ENCODE results near the gene SLC16A10.
A peak's percentile ranks its signal among the peaks of the same experiment; 100 is the strongest.

SLC16A10 gene

DNA sequence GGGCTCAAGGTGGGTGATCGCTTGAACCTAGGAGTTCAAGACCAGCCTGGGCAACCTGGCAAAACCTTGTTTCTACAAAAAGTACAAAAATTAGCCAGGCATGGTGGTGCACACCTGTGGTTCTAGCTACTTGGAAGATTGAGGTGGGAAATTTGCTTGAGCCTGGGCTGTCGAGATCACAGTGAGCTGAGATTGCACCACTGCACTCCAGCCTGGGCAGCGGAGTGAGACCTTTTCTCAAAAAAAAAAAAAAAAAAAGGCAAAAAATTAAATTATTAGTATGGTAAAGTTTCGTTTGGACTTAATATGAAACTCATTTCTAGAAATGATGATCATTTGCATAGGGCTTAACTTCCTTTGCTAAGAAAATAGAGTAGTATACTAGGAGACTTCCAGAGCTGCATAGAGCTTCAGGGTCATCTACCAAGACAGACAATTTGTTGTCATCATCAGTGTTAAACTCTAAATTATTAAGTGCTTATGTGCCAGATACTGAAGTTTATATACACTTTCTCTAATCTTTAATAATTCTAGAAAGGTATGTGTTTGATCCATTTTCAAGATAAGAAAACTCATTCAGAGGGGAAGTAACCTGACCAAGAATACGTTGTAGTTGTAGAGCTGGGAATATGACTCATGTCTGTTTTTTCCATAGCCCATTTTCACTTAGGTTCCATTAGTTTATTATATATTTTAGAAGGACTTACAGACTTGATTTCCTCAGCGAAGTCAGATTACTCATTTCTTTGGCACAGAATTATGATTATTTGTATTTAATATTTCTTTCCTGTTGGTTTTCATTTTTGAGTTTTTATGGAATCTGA lies 84.5 kb downstream of the SLC16A10 start:
- TF ChIP-seq POLR2AphosphoS5 (IDR thresholded peaks at IDR 0.05; ENCODE audit: borderline replicate concordance, low read depth, low read length) (no peak), EZH2 (IDR thresholded peaks at IDR 0.05) (no peak), FOXP2 (optimal IDR thresholded peaks at IDR 0.05; ENCODE audit: control extremely low read depth, extremely low read length, insufficient read depth) (no peak)
- Histone ChIP-seq H3K27ac (no peak overlapping the region), H3K4me3 (no peak overlapping the region), H3K36me3 (ENCODE audit: insufficient read depth, low read length) (no peaks in the 10 kb centered on the region), H3K9me3 (ENCODE audit: low read depth, low read length) (no peaks in the 10 kb centered on the region), H3K9ac (ENCODE audit: insufficient read length) (no peak overlapping the region)
- no peak for DNase-seq (ENCODE audit: low read depth, low spot score)

DNA sequence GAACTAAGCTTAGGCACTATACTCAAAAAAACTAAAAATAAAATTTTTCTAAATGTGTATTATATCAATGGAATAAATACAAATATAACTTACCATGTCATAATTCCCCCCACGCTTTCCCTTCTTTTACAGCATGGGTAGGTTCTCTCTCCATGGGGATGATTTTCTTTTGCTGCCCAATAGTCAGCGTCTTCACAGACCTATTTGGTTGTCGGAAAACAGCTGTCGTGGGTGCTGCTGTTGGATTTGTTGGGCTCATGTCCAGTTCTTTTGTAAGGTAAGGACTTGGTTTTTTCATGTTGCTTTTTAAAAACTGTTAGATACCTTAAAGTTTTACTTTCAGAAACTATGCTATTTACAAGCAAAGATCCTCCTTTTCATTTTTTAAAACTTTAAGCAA lies 85.3 kb downstream of the SLC16A10 start:
- no peak overlapping the region for H3K27ac ChIP-seq
- H3K4me3 ChIP-seq: no peak overlapping the region
- no peak for DNase-seq (ENCODE audit: low read depth, low spot score)
- TF ChIP-seq EZH2 (IDR thresholded peaks at IDR 0.05) (no peak), FOXP2 (optimal IDR thresholded peaks at IDR 0.05; ENCODE audit: control extremely low read depth, extremely low read length, insufficient read depth) (no peak), POLR2AphosphoS5 (IDR thresholded peaks at IDR 0.05; ENCODE audit: borderline replicate concordance, low read depth, low read length) (no peak)
- H3K9me3 ChIP-seq (ENCODE audit: low read depth, low read length): no peaks in the 10 kb centered on the region
- H3K36me3 ChIP-seq (ENCODE audit: insufficient read depth, low read length): no peaks in the 10 kb centered on the region
- no peak overlapping the region for H3K9ac ChIP-seq (ENCODE audit: insufficient read length)

DNA sequence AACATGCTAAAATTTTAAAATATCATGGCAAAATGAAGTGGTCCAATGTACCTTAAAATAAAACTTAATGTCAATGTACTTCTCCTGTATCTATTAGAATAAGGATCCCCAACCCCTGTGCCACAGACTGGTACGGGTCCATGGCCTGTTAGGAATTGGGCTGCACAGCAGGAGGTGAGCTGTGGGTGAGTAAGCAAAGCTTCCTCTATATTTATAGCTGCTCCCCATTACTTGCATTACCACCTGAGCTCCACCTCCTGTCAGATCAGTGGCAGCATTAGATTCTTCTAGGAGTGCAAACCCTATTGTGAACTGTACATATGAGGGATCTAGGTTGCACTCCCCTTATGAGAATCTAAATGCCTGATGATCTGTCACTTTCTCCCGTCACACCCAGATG lies 86.0 kb downstream of the SLC16A10 start:
- no peak for DNase-seq (ENCODE audit: low read depth, low spot score)
- TF ChIP-seq EZH2 (IDR thresholded peaks at IDR 0.05) (no peak), POLR2AphosphoS5 (IDR thresholded peaks at IDR 0.05; ENCODE audit: borderline replicate concordance, low read depth, low read length) (no peak), FOXP2 (optimal IDR thresholded peaks at IDR 0.05; ENCODE audit: control extremely low read depth, extremely low read length, insufficient read depth) (no peak)
- no peak overlapping the region for H3K9ac ChIP-seq (ENCODE audit: insufficient read length)

DNA sequence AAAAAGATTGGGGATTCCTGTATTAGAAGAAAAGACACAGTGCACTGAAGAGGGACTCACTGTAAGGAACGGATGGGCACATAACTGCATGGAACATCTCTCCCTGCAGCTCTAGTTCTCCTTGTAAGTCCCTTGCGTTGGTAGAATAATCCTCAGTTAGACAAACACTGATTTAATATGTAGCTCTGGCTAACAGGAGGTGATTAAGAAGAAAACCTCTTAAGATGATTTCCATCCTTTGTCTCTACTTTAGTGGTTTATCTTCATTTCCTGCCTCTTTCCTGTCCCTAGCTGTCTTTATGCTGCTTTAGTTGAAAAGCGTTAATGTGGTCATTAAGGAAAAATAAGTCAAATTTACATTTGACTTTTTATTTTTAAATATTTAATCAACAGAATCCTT lies 86.6 kb downstream of the SLC16A10 start:
- Histone ChIP-seq H3K9ac (ENCODE audit: insufficient read length) (no peak overlapping the region), H3K27ac (no peak overlapping the region), H3K4me3 (no peak overlapping the region), H3K36me3 (ENCODE audit: insufficient read depth, low read length) (no peaks in the 10 kb centered on the region), H3K9me3 (ENCODE audit: low read depth, low read length) (no peaks in the 10 kb centered on the region)
- no peak for TF ChIP-seq EZH2 (IDR thresholded peaks at IDR 0.05)
- TF ChIP-seq FOXP2 (optimal IDR thresholded peaks at IDR 0.05; ENCODE audit: control extremely low read depth, extremely low read length, insufficient read depth): no peak
- peak; percentile 55 for DNase-seq (ENCODE audit: low read depth, low spot score)

More for the DNA sequence above, 86.0 kb downstream of the SLC16A10 start:
- Histone ChIP-seq H3K4me3 (no peak overlapping the region), H3K27ac (no peak overlapping the region), H3K9me3 (ENCODE audit: low read depth, low read length) (no peaks in the 10 kb centered on the region), H3K36me3 (ENCODE audit: insufficient read depth, low read length) (no peaks in the 10 kb centered on the region)

DNA sequence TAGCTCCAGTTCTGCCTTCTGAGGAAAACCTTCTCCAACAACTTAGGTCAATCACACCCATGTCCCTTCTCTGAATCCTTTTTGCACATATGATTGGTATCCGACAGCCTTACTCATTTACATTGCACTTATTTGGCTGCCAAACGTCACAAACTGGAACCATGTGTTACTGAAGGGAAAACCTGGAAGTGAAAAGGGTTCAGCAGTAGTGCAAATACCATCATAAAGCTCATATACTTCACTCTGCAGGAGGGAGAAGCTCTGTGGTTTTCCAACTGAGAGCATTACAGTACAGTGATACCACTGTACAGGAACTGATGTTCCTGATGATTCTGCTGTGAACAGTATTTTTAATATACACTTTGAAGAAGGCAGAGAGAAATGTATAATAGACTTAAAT lies 87.8 kb downstream of the SLC16A10 start:
- no peak; the same call in 1 of the 2 replicates for TF ChIP-seq POLR2AphosphoS5 (IDR thresholded peaks at IDR 0.05; ENCODE audit: borderline replicate concordance, low read depth, low read length)
- TF ChIP-seq EZH2 (IDR thresholded peaks at IDR 0.05): no peak
- no peak for TF ChIP-seq FOXP2 (optimal IDR thresholded peaks at IDR 0.05; ENCODE audit: control extremely low read depth, extremely low read length, insufficient read depth)
- H3K36me3 ChIP-seq (ENCODE audit: insufficient read depth, low read length): no peaks in the 10 kb centered on the region
- H3K9me3 ChIP-seq (ENCODE audit: low read depth, low read length): no peaks in the 10 kb centered on the region
- no peak overlapping the region for H3K9ac ChIP-seq (ENCODE audit: insufficient read length)
- H3K4me3 ChIP-seq: peak overlapping the region; percentile 17; the same call in 1 of the 2 replicates
- DNase-seq (ENCODE audit: low read depth, low spot score): peak; percentile 82
- H3K27ac ChIP-seq: no peak overlapping the region

DNA sequence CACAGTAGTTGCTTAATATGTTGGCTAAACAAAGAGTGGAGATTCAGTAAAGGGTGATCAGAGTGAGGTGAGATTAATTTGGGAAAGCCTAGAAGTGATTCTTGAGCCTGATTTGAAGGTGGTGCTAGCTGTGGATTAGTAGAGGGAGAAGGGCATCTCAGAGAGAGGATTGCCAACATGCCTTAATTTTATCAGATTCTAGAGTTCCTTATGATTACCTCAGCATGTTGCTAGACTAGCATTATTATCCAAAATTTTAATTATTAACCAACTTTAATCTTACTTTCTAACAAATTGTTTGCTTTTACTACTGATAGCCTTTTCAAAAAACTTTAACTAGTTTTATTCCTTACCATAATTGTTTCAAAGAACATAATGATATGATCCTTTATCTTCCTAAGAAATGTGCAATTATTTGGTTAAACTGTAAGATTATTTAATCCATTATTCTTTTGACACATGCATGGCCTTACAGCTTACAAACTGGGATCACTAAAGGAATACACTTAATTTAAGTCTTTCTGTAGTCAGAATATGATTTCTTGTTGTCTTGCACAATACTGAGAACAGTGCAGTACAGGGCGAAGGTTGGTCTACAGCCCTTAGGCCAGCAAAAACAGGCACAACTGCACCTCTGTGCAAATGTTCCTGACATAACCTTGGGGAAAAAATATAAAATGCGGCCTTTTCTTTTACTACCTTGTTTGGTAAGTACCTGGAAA lies 88.9 kb downstream of the SLC16A10 start:
- no peak overlapping the region for H3K9ac ChIP-seq (ENCODE audit: insufficient read length)
- no peak for DNase-seq (ENCODE audit: low read depth, low spot score)
- TF ChIP-seq POLR2AphosphoS5 (IDR thresholded peaks at IDR 0.05; ENCODE audit: borderline replicate concordance, low read depth, low read length): no peak
- no peak for TF ChIP-seq FOXP2 (optimal IDR thresholded peaks at IDR 0.05; ENCODE audit: control extremely low read depth, extremely low read length, insufficient read depth)
- no peak for TF ChIP-seq EZH2 (IDR thresholded peaks at IDR 0.05)
- H3K27ac ChIP-seq: no peak overlapping the region
- H3K9me3 ChIP-seq (ENCODE audit: low read depth, low read length): no peaks in the 10 kb centered on the region
- H3K4me3 ChIP-seq: no peak overlapping the region
- no peaks in the 10 kb centered on the region for H3K36me3 ChIP-seq (ENCODE audit: insufficient read depth, low read length)

DNA sequence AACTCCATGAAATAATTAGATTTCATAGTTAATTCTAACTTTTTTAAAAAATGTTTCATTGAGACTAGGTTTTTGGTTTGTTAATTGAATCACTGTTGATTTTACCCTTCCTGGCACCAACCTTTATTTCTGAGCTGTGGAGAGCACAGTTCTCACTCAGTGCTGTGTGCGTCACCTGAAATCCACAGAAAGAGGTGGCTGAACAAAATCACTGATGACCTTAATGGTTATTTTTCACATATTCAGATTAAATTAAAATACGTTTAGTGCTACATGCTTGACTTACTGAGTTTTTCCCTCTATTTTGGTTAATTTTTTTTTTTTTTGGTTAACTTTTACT lies 89.4 kb downstream of the SLC16A10 start:
- Histone ChIP-seq H3K27ac (no peak overlapping the region), H3K9me3 (ENCODE audit: low read depth, low read length) (no peaks in the 10 kb centered on the region), H3K4me3 (no peak overlapping the region), H3K9ac (ENCODE audit: insufficient read length) (no peak overlapping the region), H3K36me3 (ENCODE audit: insufficient read depth, low read length) (no peaks in the 10 kb centered on the region)
- no peak for DNase-seq (ENCODE audit: low read depth, low spot score)
- TF ChIP-seq FOXP2 (optimal IDR thresholded peaks at IDR 0.05; ENCODE audit: control extremely low read depth, extremely low read length, insufficient read depth) (no peak), EZH2 (IDR thresholded peaks at IDR 0.05) (no peak), POLR2AphosphoS5 (IDR thresholded peaks at IDR 0.05; ENCODE audit: borderline replicate concordance, low read depth, low read length) (no peak)

DNA sequence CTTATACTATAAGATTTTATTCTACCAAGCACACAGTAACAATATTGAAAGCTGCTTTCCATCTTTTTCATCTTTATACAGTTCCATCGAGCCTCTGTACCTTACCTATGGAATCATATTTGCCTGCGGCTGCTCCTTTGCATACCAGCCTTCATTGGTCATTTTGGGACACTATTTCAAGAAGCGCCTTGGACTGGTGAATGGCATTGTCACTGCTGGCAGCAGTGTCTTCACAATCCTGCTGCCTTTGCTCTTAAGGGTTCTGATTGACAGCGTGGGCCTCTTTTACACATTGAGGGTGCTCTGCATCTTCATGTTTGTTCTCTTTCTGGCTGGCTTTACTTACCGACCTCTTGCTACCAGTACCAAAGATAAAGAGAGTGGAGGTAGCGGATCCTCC lies 89.8 kb downstream of the SLC16A10 start:
- Histone ChIP-seq H3K9ac (ENCODE audit: insufficient read length) (no peak overlapping the region), H3K4me3 (no peak overlapping the region), H3K27ac (no peak overlapping the region), H3K9me3 (ENCODE audit: low read depth, low read length) (no peaks in the 10 kb centered on the region), H3K36me3 (ENCODE audit: insufficient read depth, low read length) (no peaks in the 10 kb centered on the region)
- DNase-seq (ENCODE audit: low read depth, low spot score): no peak
- TF ChIP-seq EZH2 (IDR thresholded peaks at IDR 0.05) (no peak), POLR2AphosphoS5 (IDR thresholded peaks at IDR 0.05; ENCODE audit: borderline replicate concordance, low read depth, low read length) (no peak), FOXP2 (optimal IDR thresholded peaks at IDR 0.05; ENCODE audit: control extremely low read depth, extremely low read length, insufficient read depth) (no peak)
